Astrocyte (in vitro differentiated cells and primary cell): ENCODE results near the gene COL11A2.
"Not testable (repeated sequence)": the region's sequence is repeated elsewhere in the genome, so short reads cannot be mapped to it uniquely, and the experiment has no call there.

Experiments used
- EZH2 ChIP-seq: IDR thresholded peaks from 2 replicates; pipeline ENCODE4 v1.6.1; 2012; ENCODE audit warnings: mild to moderate bottlenecking, low read length, inconsistent platforms; ENCODE audit not compliant: insufficient read depth
- TF ChIP-seq, protein P1 (sequence below): IDR thresholded peaks from 2 replicates; pipeline ENCODE4 v1.5.1; 2011; ENCODE audit warnings: low read depth, mild to moderate bottlenecking, inconsistent platforms, low read length, moderate library complexity; ENCODE audit not compliant: insufficient read depth

DNA sequence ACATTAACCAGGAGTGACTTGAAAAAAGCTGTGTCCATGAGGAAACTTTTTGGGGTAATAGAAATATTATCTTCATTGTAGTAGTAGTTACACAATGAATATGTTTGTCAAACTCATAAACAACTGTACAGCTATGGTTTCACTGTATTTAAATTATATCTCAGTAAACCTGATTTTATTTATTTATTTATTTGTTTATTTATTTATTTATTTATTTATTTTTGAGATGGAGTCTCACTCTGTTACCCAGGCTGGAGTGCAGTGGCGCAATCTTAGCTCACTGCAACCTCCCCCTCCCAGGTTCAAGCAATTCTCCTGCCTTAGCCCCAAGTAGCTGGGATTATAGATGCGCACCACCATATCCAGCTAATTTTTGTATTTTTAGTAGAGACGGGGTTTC, 41.7 kb downstream of the COL11A2 start:
- TF ChIP-seq, protein P1, sequence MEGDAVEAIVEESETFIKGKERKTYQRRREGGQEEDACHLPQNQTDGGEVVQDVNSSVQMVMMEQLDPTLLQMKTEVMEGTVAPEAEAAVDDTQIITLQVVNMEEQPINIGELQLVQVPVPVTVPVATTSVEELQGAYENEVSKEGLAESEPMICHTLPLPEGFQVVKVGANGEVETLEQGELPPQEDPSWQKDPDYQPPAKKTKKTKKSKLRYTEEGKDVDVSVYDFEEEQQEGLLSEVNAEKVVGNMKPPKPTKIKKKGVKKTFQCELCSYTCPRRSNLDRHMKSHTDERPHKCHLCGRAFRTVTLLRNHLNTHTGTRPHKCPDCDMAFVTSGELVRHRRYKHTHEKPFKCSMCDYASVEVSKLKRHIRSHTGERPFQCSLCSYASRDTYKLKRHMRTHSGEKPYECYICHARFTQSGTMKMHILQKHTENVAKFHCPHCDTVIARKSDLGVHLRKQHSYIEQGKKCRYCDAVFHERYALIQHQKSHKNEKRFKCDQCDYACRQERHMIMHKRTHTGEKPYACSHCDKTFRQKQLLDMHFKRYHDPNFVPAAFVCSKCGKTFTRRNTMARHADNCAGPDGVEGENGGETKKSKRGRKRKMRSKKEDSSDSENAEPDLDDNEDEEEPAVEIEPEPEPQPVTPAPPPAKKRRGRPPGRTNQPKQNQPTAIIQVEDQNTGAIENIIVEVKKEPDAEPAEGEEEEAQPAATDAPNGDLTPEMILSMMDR: not testable (repeated sequence)
- not testable (repeated sequence) for TF ChIP-seq EZH2
